GM12873 (cell line): Measurements from ENCODE around the gene CSTF1.

Experiments
- TF ChIP-seq, protein P1 (sequence below): IDR thresholded peaks from 2 replicates; pipeline ENCODE4 v1.5.1; 2012; ENCODE audit warnings: low read depth, mild to moderate bottlenecking, moderate library complexity, low read length, control low read depth; ENCODE audit not compliant: insufficient read depth; ENCODE audit errors: missing control alignments

The CSTF1 gene

DNA sequence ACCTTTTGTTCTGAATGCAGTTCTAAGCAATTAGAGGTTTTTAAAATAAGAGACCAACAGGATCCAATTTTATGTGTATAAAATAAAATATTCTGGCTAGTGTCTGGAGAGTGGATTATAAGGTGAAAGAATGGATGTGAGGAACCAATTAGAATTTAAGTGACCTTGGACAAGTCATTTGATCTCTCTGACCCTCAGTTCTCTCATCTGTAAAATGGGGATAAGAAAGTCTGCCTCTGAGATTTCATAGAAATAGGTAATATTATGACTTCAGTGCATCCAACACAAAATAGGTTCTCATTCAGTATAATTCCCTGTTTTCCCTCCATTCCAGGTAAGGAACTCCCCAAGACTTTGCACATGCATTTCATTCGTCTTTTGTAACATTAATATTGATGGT, 38.5 kb downstream of the CSTF1 start:
- TF ChIP-seq, protein P1, sequence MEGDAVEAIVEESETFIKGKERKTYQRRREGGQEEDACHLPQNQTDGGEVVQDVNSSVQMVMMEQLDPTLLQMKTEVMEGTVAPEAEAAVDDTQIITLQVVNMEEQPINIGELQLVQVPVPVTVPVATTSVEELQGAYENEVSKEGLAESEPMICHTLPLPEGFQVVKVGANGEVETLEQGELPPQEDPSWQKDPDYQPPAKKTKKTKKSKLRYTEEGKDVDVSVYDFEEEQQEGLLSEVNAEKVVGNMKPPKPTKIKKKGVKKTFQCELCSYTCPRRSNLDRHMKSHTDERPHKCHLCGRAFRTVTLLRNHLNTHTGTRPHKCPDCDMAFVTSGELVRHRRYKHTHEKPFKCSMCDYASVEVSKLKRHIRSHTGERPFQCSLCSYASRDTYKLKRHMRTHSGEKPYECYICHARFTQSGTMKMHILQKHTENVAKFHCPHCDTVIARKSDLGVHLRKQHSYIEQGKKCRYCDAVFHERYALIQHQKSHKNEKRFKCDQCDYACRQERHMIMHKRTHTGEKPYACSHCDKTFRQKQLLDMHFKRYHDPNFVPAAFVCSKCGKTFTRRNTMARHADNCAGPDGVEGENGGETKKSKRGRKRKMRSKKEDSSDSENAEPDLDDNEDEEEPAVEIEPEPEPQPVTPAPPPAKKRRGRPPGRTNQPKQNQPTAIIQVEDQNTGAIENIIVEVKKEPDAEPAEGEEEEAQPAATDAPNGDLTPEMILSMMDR = no peak

DNA sequence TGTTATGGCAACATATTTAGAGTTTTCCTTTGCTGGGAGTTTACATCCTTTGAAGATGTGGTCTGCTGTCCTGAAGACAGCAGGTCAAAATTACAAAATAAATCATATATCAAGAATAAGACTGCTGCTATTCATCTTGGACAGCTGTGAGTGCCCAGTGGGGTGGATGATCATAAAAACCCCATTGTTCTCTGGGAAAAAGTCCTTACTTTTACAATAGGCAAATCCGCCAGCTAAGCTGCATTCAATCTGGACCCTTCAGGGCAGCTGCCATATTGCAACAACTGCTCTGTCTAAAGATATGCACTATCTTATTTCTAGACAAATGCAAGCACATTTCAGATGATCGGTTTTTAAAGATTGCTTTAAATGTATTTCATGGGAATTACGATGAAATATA, 39.0 kb downstream of the CSTF1 start:
- TF ChIP-seq, protein P1 = no peak

DNA sequence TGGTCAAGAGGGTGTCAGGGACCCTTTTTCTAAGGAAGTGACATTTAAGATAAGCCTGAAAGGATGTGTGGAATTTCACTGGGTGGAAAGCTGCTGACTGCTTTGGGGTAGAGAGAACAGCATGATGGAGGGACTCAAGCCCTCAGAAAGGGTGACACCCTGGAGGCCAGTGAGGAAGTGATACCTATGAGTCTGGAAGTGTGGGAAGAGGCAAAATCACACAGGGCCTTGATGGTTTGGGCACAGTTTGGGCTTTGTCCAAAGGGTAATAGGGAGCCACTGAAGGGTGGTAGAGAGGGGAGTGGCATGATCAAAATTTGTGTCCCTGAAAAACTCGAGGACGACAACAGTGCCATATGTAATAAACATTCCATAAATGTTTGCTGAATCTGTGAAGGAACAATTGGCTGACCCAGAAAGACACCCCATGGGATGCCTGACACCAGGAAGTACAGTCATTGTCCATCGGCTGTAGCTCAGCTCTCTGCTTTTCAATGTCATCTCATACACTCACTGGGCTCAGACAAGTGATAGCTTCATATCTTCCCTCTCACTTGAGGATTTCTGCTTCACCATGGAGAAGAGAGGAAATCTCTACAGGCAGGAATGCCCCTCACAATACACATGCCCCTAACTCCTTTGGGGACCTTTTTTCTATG, 40.9 kb downstream of the CSTF1 start:
- TF ChIP-seq, protein P1 = no peak

DNA sequence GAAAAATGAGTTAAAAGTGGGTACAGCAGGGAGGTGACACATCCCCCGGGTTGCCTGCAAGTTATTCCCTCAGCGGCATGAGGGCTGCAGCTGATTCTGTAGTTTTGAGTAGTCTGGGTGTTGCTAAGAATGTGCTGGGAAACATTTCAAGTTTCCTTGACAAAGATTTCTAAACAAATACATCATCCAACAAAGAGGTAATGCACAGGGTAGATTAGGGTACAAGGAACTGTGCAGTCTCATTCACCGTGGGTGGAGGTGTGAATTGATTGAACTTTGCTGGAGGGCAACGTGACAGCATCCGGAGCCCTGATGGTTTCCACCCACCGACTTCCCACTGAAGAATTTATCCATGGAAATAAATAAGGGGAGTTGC, 41.4 kb downstream of the CSTF1 start:
- TF ChIP-seq, protein P1 = no peak

DNA sequence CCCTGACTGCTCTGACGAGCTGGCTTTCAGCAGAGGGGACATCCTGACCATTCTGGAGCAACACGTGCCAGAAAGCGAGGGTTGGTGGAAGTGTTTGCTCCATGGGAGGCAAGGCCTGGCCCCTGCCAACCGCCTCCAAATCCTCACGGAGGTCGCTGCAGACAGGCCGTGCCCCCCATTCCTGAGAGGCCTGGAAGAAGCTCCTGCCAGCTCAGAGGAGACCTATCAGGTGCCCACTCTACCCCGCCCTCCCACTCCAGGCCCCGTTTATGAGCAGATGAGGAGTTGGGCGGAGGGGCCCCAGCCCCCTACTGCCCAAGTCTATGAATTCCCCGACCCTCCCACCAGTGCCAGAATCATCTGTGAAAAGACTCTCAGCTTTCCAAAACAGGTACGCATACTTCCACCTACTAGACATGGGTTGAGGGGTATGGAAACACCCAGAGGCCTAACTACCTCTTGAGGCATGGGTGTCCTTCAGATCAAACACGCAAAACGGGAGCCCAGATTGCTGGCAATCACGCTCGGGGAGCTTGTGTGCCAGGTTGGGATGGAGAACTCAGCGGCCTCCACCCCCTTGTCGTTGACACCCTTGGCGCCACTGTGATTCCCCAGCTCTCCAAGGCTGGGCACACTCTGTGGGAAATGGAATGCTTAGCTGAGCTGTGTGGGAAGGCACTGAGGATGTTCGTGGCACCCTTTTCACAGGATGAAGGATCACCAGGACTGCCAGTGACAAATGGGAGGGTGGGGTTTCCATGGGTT, 44.9 kb downstream of the CSTF1 start:
- TF ChIP-seq, protein P1 = no peak

DNA sequence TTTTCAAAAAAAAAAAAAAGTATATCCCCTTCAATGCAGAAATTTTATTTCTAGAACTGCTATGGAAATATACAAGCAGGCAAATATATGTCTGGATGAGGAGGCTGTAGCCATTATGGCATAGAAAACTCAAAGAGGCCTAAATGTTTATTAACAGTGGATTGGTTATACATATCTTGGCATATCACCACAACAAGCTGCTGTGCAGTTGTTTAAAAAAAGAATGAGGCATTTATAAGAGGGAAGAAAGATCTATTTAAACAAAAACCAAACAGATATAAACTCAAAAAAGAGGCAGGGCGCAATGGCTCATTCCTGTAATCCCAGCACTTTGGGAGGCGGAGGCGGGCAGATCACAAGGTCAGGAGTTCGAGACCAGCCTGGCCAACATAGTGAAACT, 45.8 kb downstream of the CSTF1 start:
- TF ChIP-seq, protein P1 = no peak

DNA sequence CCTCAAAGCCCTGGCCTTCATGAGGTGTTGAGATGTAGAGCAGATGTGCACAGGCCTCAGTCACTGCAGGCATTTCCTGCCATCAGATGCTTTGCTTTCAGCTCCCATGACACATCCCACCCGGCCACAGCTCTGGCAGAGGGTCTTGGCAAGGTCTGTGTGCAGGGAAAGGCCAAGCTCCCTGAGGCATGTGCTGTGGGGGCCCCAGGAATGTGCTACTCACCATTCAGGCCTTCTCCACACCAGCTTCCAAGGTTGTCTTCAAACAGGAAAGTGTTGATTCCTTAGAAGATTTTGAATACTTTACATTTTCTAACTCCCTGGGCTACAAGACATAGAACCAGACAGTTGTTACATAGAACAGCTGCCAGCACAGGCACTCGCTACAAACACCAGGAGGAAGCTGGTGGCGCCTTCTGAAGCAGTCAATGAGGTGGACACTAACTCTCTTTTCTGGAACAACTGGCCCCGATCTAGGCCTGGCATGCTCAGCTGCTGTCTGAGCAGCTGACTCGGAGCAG, 47.4 kb downstream of the CSTF1 start:
- TF ChIP-seq, protein P1 = no peak
